CD4-positive, alpha-beta memory T cell (primary cell): Measurements from ENCODE around the gene PCDHA7. TPM values are rescaled to one million over a fixed set of nuclear protein-coding genes. Genes with fewer than 3 reads are reported as not detected.
"Not testable (repeated sequence)": the region's sequence is repeated elsewhere in the genome, so short reads cannot be mapped to it uniquely, and the experiment has no call there.

Experiments
- CTCF ChIA-PET: fragments of 350-600 bp; sonication (Branson Sonifier 250); formaldehyde crosslinking; loops from one replicate; lab custom pipeline; 2021; ENCODE audit warnings: inconsistent platforms; ENCODE audit not compliant: partially characterized antibody; lab: Charles Lee
- POLR2A ChIA-PET: fragments of 350-600 bp; sonication (Branson Sonifier 250); formaldehyde crosslinking; loops from one replicate; lab custom pipeline; 2021; ENCODE audit not compliant: partially characterized antibody; lab: Charles Lee
- DNase-seq, 5 donors: peaks; one replicate each; pipeline versions ENCODE4 v3.0.0 to v3.0.0-alpha.2; 2020 to 2022; ENCODE audit warnings: mixed read lengths in 1 of 5
- H3K27ac ChIP-seq: one replicate; pipeline ENCODE4 v1.7.0; 2013; ENCODE audit warnings: low read depth, low read length
- H3K27me3 ChIP-seq: 2 replicates; pipeline ENCODE4 v1.7.0; 2013; ENCODE audit warnings: mild to moderate bottlenecking, low read length, moderate library complexity; ENCODE audit not compliant: insufficient read depth
- H3K36me3 ChIP-seq: 2 replicates; pipeline ENCODE4 v1.7.0; 2013; ENCODE audit warnings: mild to moderate bottlenecking, low read length, moderate library complexity; ENCODE audit not compliant: insufficient read depth
- H3K4me1 ChIP-seq: 2 replicates; pipeline ENCODE4 v1.7.0; 2013; ENCODE audit warnings: mild to moderate bottlenecking, low read length, moderate library complexity; ENCODE audit not compliant: insufficient read depth
- H3K4me3 ChIP-seq, 2 donors: one replicate each; pipeline ENCODE4 v1.7.0; 2013; ENCODE audit warnings: low read length in 2 of 2, mild to moderate bottlenecking in 1 of 2
- H3K9me3 ChIP-seq, 2 donors: one replicate each; pipeline ENCODE4 v1.7.0; 2013; ENCODE audit warnings: low read length in 2 of 2, control low read depth in 1 of 2; ENCODE audit not compliant: control insufficient read depth in 1 of 2
- H3K27ac Mint-ChIP-seq, 7 donors: one replicate each; pipeline ENCODE4 v1.8.0; 2020 to 2021; ENCODE audit warnings: mixed read lengths in 7 of 7, mild to moderate bottlenecking in 6 of 7, inconsistent platforms in 3 of 7, moderate library complexity in 3 of 7
- H3K27me3 Mint-ChIP-seq, 2 donors: one replicate each; pipeline ENCODE4 v1.8.0; 2020 to 2021; ENCODE audit warnings: mixed read lengths in 2 of 2
- H3K36me3 Mint-ChIP-seq, 2 donors: one replicate each; pipeline ENCODE4 v1.8.0; 2020 to 2021; ENCODE audit warnings: mixed read lengths in 2 of 2, inconsistent platforms in 1 of 2, mild to moderate bottlenecking in 1 of 2
- H3K4me1 Mint-ChIP-seq, 4 donors: one replicate each; pipeline ENCODE4 v1.8.0; 2020 to 2021; ENCODE audit warnings: mixed read lengths in 4 of 4, mild to moderate bottlenecking in 1 of 4
- H3K4me3 Mint-ChIP-seq, 8 donors: one replicate each; pipeline ENCODE4 v1.8.0; 2020 to 2021; ENCODE audit warnings: mixed read lengths in 8 of 8, mild to moderate bottlenecking in 7 of 8, moderate library complexity in 6 of 8, inconsistent platforms in 3 of 8
- H3K9me3 Mint-ChIP-seq, 8 donors: one replicate each; pipeline ENCODE4 v1.8.0; 2020 to 2021; ENCODE audit warnings: mixed read lengths in 8 of 8, mild to moderate bottlenecking in 5 of 8, inconsistent platforms in 3 of 8, moderate library complexity in 1 of 8
- intact Hi-C: fragments of 100-400 bp; cut with micrococcal nuclease; formaldehyde crosslinking; loops from one replicate; pipeline ENCODE4 v1.15.1; 2023
- polyA plus RNA-seq, 2 donors: library from polyadenylated mRNA; unstranded; fragments of 300-500 nt; fragmentation: Illumina TruSeq; gene quantifications; one replicate each; pipeline ENCODE4 v1.2.3, GENCODE V29; 2021
- total RNA-seq, 2 experiments: library from RNA; stranded (reverse); gene quantifications; one replicate each; pipeline ENCODE4 v1.2.3, GENCODE V29; 2021

PCDHA7 gene
- total and polyA plus RNA-seq, 4 experiments from 2014 or later: not detected

DNA sequence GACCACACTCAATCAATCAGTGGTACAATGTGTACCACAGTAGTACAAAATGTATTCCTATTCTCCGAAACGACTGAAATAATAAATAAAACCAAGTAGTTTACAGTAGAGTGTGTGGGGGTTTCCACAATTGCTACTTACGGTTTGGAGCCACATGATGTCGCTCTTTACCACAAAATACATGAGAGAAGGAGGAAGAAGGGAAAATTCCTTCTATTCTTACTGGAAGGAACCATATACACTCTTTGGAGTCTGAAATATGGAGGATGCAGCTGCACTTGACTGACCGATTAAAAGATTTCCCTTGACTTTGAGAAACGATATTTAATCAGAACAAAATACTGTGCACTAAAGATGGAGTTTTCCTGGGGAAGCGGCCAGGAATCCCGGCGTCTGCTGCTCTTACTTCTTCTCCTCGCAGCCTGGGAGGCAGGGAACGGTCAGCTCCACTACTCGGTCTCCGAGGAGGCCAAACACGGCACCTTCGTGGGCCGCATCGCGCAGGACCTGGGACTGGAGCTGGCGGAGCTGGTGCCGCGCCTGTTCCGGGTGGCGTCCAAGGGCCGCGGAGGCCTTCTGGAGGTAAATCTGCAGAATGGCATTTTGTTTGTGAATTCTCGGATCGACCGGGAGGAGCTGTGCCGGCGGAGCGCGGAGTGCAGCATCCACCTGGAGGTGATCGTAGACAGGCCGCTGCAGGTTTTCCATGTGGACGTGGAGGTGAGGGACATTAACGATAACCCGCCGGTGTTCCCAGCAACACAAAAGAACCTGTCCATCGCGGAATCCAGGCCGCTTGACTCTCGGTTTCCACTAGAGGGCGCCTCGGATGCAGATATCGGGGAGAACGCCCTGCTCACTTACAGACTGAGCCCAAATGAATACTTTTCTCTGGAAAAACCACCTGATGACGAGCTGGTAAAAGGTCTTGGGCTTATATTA, 27.0 kb upstream of the PCDHA7 start, which contains the start of gene PCDHA4:
Gene PCDHA4 (plus strand): TSS at position 235 of the 942 bp plus-strand sequence.
- no peak within 1 kb of the TSS for H3K27ac ChIP-seq
- no peaks in the 10 kb centered on the region for H3K9me3 ChIP-seq
- H3K36me3 ChIP-seq: no peaks in the 10 kb centered on the region
- H3K4me1 ChIP-seq: no peaks in the 10 kb centered on the region
- no peak for DNase-seq
- Mint-ChIP-seq H3K36me3 (peaks cover 7 to 9% of the 10 kb centered on the region in 2 donors), H3K27me3 (peaks cover 7 to 18% of the 10 kb centered on the region in 2 donors), H3K9me3 (peaks cover 3 to 78% (median 47%) of the 10 kb centered on the region in 8 donors), H3K27ac (no peak within 1 kb of the TSS), H3K4me1 (no peaks in the 10 kb centered on the region), H3K4me3 (peak within 1 kb of the TSS in 1 of 8 donors; percentile 13)
- H3K27me3 ChIP-seq: no peaks in the 10 kb centered on the region
- intact Hi-C loops: no loop called here
- H3K4me3 ChIP-seq: no peak within 1 kb of the TSS
- ChIA-PET CTCF (interaction anchor here (0.9 kb wide), 1 partner anchor 9 kb away, joined by 3 read pairs; no protein-coding TSS in a partner anchor), POLR2A (no interaction called here)

DNA sequence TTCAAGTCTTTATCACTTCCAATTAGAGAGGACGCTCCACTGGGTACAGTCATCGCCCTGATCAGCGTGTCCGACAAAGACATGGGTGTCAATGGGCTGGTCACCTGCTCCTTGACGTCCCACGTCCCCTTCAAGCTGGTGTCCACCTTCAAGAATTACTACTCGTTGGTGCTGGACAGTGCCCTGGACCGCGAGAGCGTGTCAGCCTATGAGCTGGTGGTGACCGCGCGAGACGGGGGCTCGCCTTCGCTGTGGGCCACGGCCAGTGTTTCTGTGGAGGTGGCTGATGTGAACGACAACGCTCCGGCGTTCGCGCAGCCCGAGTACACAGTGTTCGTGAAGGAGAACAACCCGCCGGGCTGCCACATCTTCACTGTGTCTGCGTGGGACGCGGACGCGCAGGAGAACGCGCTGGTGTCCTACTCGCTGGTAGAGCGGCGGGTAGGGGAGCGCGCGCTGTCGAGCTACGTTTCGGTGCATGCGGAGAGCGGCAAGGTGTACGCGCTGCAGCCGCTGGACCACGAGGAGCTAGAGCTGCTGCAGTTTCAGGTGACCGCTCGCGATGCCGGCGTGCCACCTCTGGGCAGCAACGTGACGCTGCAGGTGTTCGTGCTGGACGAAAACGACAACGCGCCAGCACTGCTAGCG, 25.7 kb upstream of the PCDHA7 start:
- intact Hi-C loops, H3K27me3 ChIP-seq, POLR2A ChIA-PET, H3K36me3 ChIP-seq, H3K4me1 ChIP-seq, H3K4me3 Mint-ChIP-seq, H3K4me3 ChIP-seq, H3K27ac ChIP-seq, H3K27ac Mint-ChIP-seq, H3K4me1 Mint-ChIP-seq, DNase-seq, H3K9me3 ChIP-seq: not testable (repeated sequence)
- CTCF ChIA-PET: interaction anchor here (0.9 kb wide), 1 partner anchor 8 kb away, joined by 3 read pairs; no protein-coding TSS in a partner anchor
- Mint-ChIP-seq H3K9me3 (peaks cover 3 to 82% (median 53%) of the 10 kb centered on the region in 8 donors), H3K27me3 (peaks cover 7 to 18% of the 10 kb centered on the region in 2 donors), H3K36me3 (peaks cover 7 to 13% of the 10 kb centered on the region in 2 donors)

DNA sequence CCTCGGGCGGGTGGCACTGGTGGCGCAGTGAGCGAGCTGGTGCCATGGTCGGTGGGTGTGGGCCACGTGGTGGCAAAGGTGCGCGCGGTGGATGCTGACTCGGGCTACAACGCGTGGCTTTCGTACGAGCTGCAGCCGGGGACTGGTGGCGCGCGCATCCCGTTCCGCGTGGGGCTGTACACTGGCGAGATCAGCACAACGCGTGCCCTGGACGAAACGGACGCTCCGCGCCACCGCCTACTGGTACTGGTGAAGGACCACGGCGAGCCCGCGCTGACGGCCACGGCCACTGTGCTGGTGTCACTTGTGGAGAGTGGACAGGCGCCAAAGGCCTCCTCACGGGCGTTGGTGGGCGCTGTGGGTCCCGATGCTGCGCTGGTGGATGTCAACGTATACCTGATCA, 25.2 kb upstream of the PCDHA7 start:
- H3K4me1 ChIP-seq: no peaks in the 10 kb centered on the region
- no peak overlapping the region for H3K27ac Mint-ChIP-seq
- no peak overlapping the region for H3K4me3 Mint-ChIP-seq
- no peaks in the 10 kb centered on the region for H3K4me1 Mint-ChIP-seq
- no peak overlapping the region for H3K4me3 ChIP-seq
- CTCF ChIA-PET: no interaction called here
- peaks cover 3 to 77% (median 49%) of the 10 kb centered on the region in 8 donors for H3K9me3 Mint-ChIP-seq
- H3K9me3 ChIP-seq: no peaks in the 10 kb centered on the region
- no peak for DNase-seq
- peaks cover 3 to 10% of the 10 kb centered on the region in 2 donors for H3K36me3 Mint-ChIP-seq
- H3K36me3 ChIP-seq: no peaks in the 10 kb centered on the region
- H3K27me3 ChIP-seq: no peaks in the 10 kb centered on the region
- intact Hi-C loops: no loop called here
- no peak overlapping the region for H3K27ac ChIP-seq
- POLR2A ChIA-PET: no interaction called here
- peaks cover 7 to 15% of the 10 kb centered on the region in 2 donors for H3K27me3 Mint-ChIP-seq

DNA sequence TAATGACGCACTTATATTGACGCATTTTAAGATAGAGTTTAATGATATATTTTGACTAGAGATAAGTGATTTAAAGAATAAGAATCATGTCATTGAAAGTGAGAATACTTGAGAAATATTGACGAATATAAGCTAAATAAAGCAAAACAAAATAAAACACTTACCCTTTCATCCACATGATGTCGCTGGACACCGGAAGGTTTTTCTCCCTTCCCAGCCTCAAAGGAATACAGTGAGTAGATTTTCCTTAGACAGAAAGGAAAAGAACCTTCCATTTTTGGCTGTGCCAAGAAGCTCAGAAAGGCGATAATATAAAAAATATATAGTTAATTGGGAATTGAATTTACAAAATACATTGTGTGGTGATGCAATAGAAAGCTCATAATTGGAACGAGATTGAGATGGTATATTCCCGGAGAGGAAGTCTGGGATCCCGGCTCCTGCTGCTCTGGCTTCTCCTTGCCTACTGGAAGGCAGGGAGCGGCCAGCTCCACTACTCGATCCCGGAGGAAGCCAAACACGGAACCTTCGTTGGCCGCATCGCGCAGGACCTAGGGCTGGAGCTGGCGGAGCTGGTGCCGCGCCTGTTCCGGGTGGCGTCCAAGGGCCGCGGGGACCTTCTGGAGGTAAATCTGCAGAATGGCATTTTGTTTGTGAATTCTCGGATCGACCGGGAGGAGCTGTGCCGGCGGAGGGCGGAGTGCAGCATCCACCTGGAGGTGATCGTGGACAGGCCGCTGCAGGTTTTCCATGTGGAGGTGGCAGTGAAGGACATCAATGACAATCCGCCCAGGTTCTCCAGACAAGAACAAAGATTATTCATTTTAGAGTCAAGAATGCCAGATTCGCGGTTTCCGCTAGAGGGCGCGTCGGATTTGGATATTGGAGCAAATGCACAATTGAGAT, 12.4 kb upstream of the PCDHA7 start, which contains the start of gene PCDHA5:
Gene PCDHA5 (plus strand): TSS at position 239 of the 906 bp plus-strand sequence.
- Histone ChIP-seq H3K4me3 (no peak within 1 kb of the TSS), H3K27me3 (no peaks in the 10 kb centered on the region), H3K36me3 (no peaks in the 10 kb centered on the region), H3K4me1 (no peaks in the 10 kb centered on the region), H3K9me3 (no peaks in the 10 kb centered on the region), H3K27ac (no peak within 1 kb of the TSS)
- ChIA-PET POLR2A (no interaction called here), CTCF (no interaction called here)
- intact Hi-C loops: no loop called here
- Mint-ChIP-seq H3K9me3 (peaks cover 0 to 49% (median 21%) of the 10 kb centered on the region in 8 donors), H3K36me3 (no peaks in the 10 kb centered on the region), H3K4me3 (no peak within 1 kb of the TSS), H3K4me1 (no peaks in the 10 kb centered on the region), H3K27me3 (peaks cover 2 to 5% of the 10 kb centered on the region in 2 donors), H3K27ac (no peak within 1 kb of the TSS)
- no peak for DNase-seq

DNA sequence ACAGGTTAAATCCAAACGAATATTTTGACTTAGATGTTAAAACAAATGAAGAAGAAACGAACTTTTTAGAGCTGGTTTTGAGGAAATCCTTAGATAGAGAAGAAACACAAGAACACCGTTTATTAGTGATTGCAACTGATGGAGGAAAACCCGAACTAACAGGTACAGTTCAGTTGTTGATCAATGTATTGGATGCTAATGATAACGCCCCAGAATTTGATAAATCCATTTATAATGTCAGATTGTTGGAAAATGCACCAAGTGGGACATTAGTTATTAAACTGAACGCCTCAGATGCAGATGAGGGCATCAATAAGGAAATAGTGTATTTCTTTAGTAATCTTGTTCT, 11.8 kb upstream of the PCDHA7 start:
- CTCF ChIA-PET: no interaction called here

DNA sequence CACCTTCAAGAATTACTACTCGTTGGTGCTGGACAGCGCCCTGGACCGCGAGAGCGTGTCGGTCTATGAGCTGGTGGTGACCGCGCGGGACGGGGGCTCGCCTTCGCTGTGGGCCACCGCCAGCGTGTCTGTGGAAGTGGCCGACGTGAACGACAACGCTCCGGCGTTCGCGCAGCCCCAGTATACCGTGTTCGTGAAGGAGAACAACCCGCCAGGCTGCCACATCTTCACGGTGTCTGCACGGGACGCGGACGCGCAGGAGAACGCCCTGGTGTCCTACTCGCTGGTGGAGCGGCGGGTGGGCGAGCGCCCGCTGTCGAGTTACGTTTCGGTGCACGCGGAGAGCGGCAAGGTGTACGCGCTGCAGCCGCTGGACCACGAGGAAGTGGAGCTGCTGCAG, 11.1 kb upstream of the PCDHA7 start:
- H3K27ac Mint-ChIP-seq, H3K9me3 ChIP-seq, H3K27me3 Mint-ChIP-seq, POLR2A ChIA-PET, H3K4me1 Mint-ChIP-seq, H3K4me3 ChIP-seq, DNase-seq, H3K36me3 ChIP-seq, intact Hi-C loops, H3K27me3 ChIP-seq, CTCF ChIA-PET, H3K4me1 ChIP-seq, H3K36me3 Mint-ChIP-seq, H3K27ac ChIP-seq, H3K4me3 Mint-ChIP-seq: not testable (repeated sequence)
- peaks cover 3 to 53% (median 33%) of the 10 kb centered on the region in 8 donors for H3K9me3 Mint-ChIP-seq

More for the DNA sequence above, 11.8 kb upstream of the PCDHA7 start:
- Histone ChIP-seq H3K9me3 (no peaks in the 10 kb centered on the region), H3K27me3 (peaks cover under 1% of the 10 kb centered on the region), H3K4me3 (no peak overlapping the region), H3K36me3 (no peaks in the 10 kb centered on the region), H3K27ac (no peak overlapping the region), H3K4me1 (no peaks in the 10 kb centered on the region)
- intact Hi-C loops: no loop called here
- peaks cover 4 to 8% of the 10 kb centered on the region in 2 donors for H3K27me3 Mint-ChIP-seq
- peaks cover 3 to 50% (median 27%) of the 10 kb centered on the region in 8 donors for H3K9me3 Mint-ChIP-seq
- peaks cover 0 to 2% of the 10 kb centered on the region in 2 donors for H3K36me3 Mint-ChIP-seq
- POLR2A ChIA-PET: no interaction called here
- DNase-seq: no peak
- H3K4me1 Mint-ChIP-seq: peaks cover 0 to 1% (median 0%) of the 10 kb centered on the region in 4 donors
- no peak overlapping the region for H3K27ac Mint-ChIP-seq
- H3K4me3 Mint-ChIP-seq: no peak overlapping the region
